Measurements from ENCODE around the gene SLC13A1.

SLC13A1 gene

GRCh38 chr7:123131140-123131539 is 68.6 kb downstream of the SLC13A1 start:
- Histone ChIP-seq H3K27me3 (ENCODE audit: control insufficient read depth, low read length) (no peaks in the 10 kb centered on the region), H3K4me3 (ENCODE audit: low read length) (no peak overlapping the region), H3F3A (ENCODE audit: control insufficient read depth, insufficient read depth) (no peaks in the 10 kb centered on the region), H4K20me1 (ENCODE audit: control insufficient read depth, insufficient read depth, low read depth, low read length) (no peaks in the 10 kb centered on the region), H3K27ac (ENCODE audit: low read depth, low read length) (no peak overlapping the region), H3K9me3 (ENCODE audit: control insufficient read depth, insufficient read depth, low read length) (no peaks in the 10 kb centered on the region), H3K36me3 (ENCODE audit: control insufficient read depth, low read length) (no peaks in the 10 kb centered on the region), H3K79me2 (ENCODE audit: control insufficient read depth, low read length) (no peaks in the 10 kb centered on the region), H3K4me1 (ENCODE audit: control insufficient read depth, low read length) (no peaks in the 10 kb centered on the region), H3K4me2 (ENCODE audit: low read length) (no peak overlapping the region), H3K9me2 (replicated peaks; ENCODE audit: control insufficient read depth, low read length) (no peaks in the 10 kb centered on the region)
- TF ChIP-seq EZH2phosphoT487 (IDR thresholded peaks at IDR 0.05; ENCODE audit: borderline replicate concordance, low read length): no peak
- TF ChIP-seq CTCF (IDR thresholded peaks at IDR 0.05; ENCODE audit: low read depth, low read length, poor library complexity, severe bottlenecking): no peak

GRCh38 chr7:123126691-123127090 is 73.1 kb downstream of the SLC13A1 start:
- Histone ChIP-seq H3K27ac (ENCODE audit: low read depth, low read length) (no peak overlapping the region), H3K9me2 (replicated peaks; ENCODE audit: control insufficient read depth, low read length) (no peaks in the 10 kb centered on the region), H3K4me1 (ENCODE audit: control insufficient read depth, low read length) (no peaks in the 10 kb centered on the region), H3K27me3 (ENCODE audit: control insufficient read depth, low read length) (no peaks in the 10 kb centered on the region), H3K79me2 (ENCODE audit: control insufficient read depth, low read length) (no peaks in the 10 kb centered on the region), H3K9me3 (ENCODE audit: control insufficient read depth, insufficient read depth, low read length) (no peaks in the 10 kb centered on the region), H3K4me3 (ENCODE audit: low read length) (no peak overlapping the region), H3K36me3 (ENCODE audit: control insufficient read depth, low read length) (no peaks in the 10 kb centered on the region), H3F3A (ENCODE audit: control insufficient read depth, insufficient read depth) (no peaks in the 10 kb centered on the region), H3K4me2 (ENCODE audit: low read length) (no peak overlapping the region), H4K20me1 (ENCODE audit: control insufficient read depth, insufficient read depth, low read depth, low read length) (no peaks in the 10 kb centered on the region)
- TF ChIP-seq EZH2phosphoT487 (IDR thresholded peaks at IDR 0.05; ENCODE audit: borderline replicate concordance, low read length): no peak
- TF ChIP-seq CTCF (IDR thresholded peaks at IDR 0.05; ENCODE audit: low read depth, low read length, poor library complexity, severe bottlenecking): no peak

GRCh38 chr7:123126171-123126570 is 73.6 kb downstream of the SLC13A1 start:
- no peaks in the 10 kb centered on the region for H3K9me3 ChIP-seq (ENCODE audit: control insufficient read depth, insufficient read depth, low read length)
- no peaks in the 10 kb centered on the region for H3K4me1 ChIP-seq (ENCODE audit: control insufficient read depth, low read length)
- no peak overlapping the region for H3K27ac ChIP-seq (ENCODE audit: low read depth, low read length)
- H3K79me2 ChIP-seq (ENCODE audit: control insufficient read depth, low read length): no peaks in the 10 kb centered on the region
- H3F3A ChIP-seq (ENCODE audit: control insufficient read depth, insufficient read depth): no peaks in the 10 kb centered on the region
- no peaks in the 10 kb centered on the region for H4K20me1 ChIP-seq (ENCODE audit: control insufficient read depth, insufficient read depth, low read depth, low read length)
- H3K4me2 ChIP-seq (ENCODE audit: low read length): no peak overlapping the region
- H3K27me3 ChIP-seq (ENCODE audit: control insufficient read depth, low read length): no peaks in the 10 kb centered on the region
- TF ChIP-seq EZH2phosphoT487 (IDR thresholded peaks at IDR 0.05; ENCODE audit: borderline replicate concordance, low read length) (no peak), CTCF (IDR thresholded peaks at IDR 0.05; ENCODE audit: low read depth, low read length, poor library complexity, severe bottlenecking) (no peak)
- H3K36me3 ChIP-seq (ENCODE audit: control insufficient read depth, low read length): no peaks in the 10 kb centered on the region
- no peak overlapping the region for H3K4me3 ChIP-seq (ENCODE audit: low read length)
- H3K9me2 ChIP-seq (replicated peaks; ENCODE audit: control insufficient read depth, low read length): no peaks in the 10 kb centered on the region

- H3K4me2 ChIP-seq (ENCODE audit: low read length): no peak overlapping the region
- TF ChIP-seq EZH2phosphoT487 (IDR thresholded peaks at IDR 0.05; ENCODE audit: borderline replicate concordance, low read length) (no peak), CTCF (IDR thresholded peaks at IDR 0.05; ENCODE audit: low read depth, low read length, poor library complexity, severe bottlenecking) (no peak)
- H4K20me1 ChIP-seq (ENCODE audit: control insufficient read depth, insufficient read depth, low read depth, low read length): no peaks in the 10 kb centered on the region
Measured at GRCh38 chr7:123125231-123125630, 74.5 kb downstream of the SLC13A1 start.

More at GRCh38 chr7:123125231-123125630, 74.5 kb downstream of the SLC13A1 start:
- H3K4me3 ChIP-seq (ENCODE audit: low read length): no peak overlapping the region
- no peaks in the 10 kb centered on the region for H3K9me2 ChIP-seq (replicated peaks; ENCODE audit: control insufficient read depth, low read length)
- no peaks in the 10 kb centered on the region for H3K79me2 ChIP-seq (ENCODE audit: control insufficient read depth, low read length)
- H3F3A ChIP-seq (ENCODE audit: control insufficient read depth, insufficient read depth): no peaks in the 10 kb centered on the region
- no peaks in the 10 kb centered on the region for H3K9me3 ChIP-seq (ENCODE audit: control insufficient read depth, insufficient read depth, low read length)
- H3K27me3 ChIP-seq (ENCODE audit: control insufficient read depth, low read length): no peaks in the 10 kb centered on the region
- H3K27ac ChIP-seq (ENCODE audit: low read depth, low read length): no peak overlapping the region
- no peaks in the 10 kb centered on the region for H3K36me3 ChIP-seq (ENCODE audit: control insufficient read depth, low read length)
- H3K4me1 ChIP-seq (ENCODE audit: control insufficient read depth, low read length): no peaks in the 10 kb centered on the region

Data from DOHH2 (cell line).